ENCODE measurements around the gene CLEC4C.
"Not testable (repeated sequence)": the region's sequence is repeated elsewhere in the genome, so short reads cannot be mapped to it uniquely, and the experiment has no call there.

Gene CLEC4C

GRCh38 chr12:7731486-7731885, 15.7 kb downstream of the CLEC4C start:
- H3K4me2 ChIP-seq = no peak overlapping the region
- no peaks in the 10 kb centered on the region for H4K20me1 ChIP-seq (ENCODE audit: insufficient read depth)
- no peak for TF ChIP-seq CTCF (conservative IDR thresholded peaks at IDR 0.05; ENCODE audit: low read depth, low read length)
- no peak overlapping the region for H3K9ac ChIP-seq
- H3K27ac ChIP-seq = no peak overlapping the region
- no peaks in the 10 kb centered on the region for H3K27me3 ChIP-seq (ENCODE audit: insufficient read depth, low read depth)
- H3K36me3 ChIP-seq (ENCODE audit: insufficient read depth) = no peaks in the 10 kb centered on the region
- no peaks in the 10 kb centered on the region for H3K4me1 ChIP-seq (ENCODE audit: low read depth, poor library complexity, severe bottlenecking)
- no peak overlapping the region for H3K4me3 ChIP-seq (IDR thresholded peaks at IDR 0.05; ENCODE audit: insufficient read depth, low read depth, low read length)
- H3K79me2 ChIP-seq (ENCODE audit: insufficient read depth, low read depth) = no peaks in the 10 kb centered on the region
- no peak overlapping the region for H2AFZ ChIP-seq (ENCODE audit: low read depth)

DNA sequence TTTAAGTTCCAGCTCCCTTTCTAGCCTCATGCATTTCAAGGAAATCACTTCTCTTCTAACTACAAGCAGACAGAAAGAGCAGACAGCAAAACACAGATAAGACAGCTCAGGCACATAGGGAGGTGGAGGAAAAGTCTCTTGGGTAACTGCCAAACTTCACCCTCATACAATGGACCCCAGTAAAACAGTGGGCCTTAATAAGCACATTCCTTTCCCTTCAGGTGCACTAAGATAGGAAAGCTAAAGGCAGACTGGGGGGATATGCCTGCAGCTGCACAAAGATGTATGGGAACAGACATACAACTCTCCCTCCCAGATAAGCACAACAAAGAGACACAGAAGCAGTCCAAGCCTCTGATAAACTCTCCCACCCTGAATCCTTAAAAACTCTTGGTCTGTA, 16.2 kb downstream of the CLEC4C start:
- not testable (repeated sequence) for H2AFZ ChIP-seq (ENCODE audit: low read depth); H3K27ac ChIP-seq; H3K4me2 ChIP-seq

GRCh38 chr12:7729746-7730145, 17.4 kb downstream of the CLEC4C start:
- Histone ChIP-seq H3K9ac (no peak overlapping the region), H3K4me3 (IDR thresholded peaks at IDR 0.05; ENCODE audit: insufficient read depth, low read depth, low read length) (no peak overlapping the region)
- no peak for TF ChIP-seq CTCF (conservative IDR thresholded peaks at IDR 0.05; ENCODE audit: low read depth, low read length)

More for the DNA sequence above, 16.2 kb downstream of the CLEC4C start:
- H3K4me3 ChIP-seq (IDR thresholded peaks at IDR 0.05; ENCODE audit: insufficient read depth, low read depth, low read length); H3K9ac ChIP-seq; H4K20me1 ChIP-seq (ENCODE audit: insufficient read depth); H3K27me3 ChIP-seq (ENCODE audit: insufficient read depth, low read depth); H3K36me3 ChIP-seq (ENCODE audit: insufficient read depth); H3K79me2 ChIP-seq (ENCODE audit: insufficient read depth, low read depth); H3K4me1 ChIP-seq (ENCODE audit: low read depth, poor library complexity, severe bottlenecking): not testable (repeated sequence)

GRCh38 chr12:7723926-7724325, 23.2 kb downstream of the CLEC4C start:
- H3K9ac ChIP-seq = no peak overlapping the region
- H3K4me3 ChIP-seq (IDR thresholded peaks at IDR 0.05; ENCODE audit: insufficient read depth, low read depth, low read length) = no peak overlapping the region
- H4K20me1 ChIP-seq (ENCODE audit: insufficient read depth) = no peaks in the 10 kb centered on the region
- no peak overlapping the region for H3K4me2 ChIP-seq
- H3K4me1 ChIP-seq (ENCODE audit: low read depth, poor library complexity, severe bottlenecking) = no peaks in the 10 kb centered on the region
- TF ChIP-seq CTCF (conservative IDR thresholded peaks at IDR 0.05; ENCODE audit: low read depth, low read length) = no peak
- no peak overlapping the region for H2AFZ ChIP-seq (ENCODE audit: low read depth)
- no peaks in the 10 kb centered on the region for H3K36me3 ChIP-seq (ENCODE audit: insufficient read depth)
- H3K27me3 ChIP-seq (ENCODE audit: insufficient read depth, low read depth) = no peaks in the 10 kb centered on the region
- no peaks in the 10 kb centered on the region for H3K79me2 ChIP-seq (ENCODE audit: insufficient read depth, low read depth)
- H3K27ac ChIP-seq = no peak overlapping the region

More at GRCh38 chr12:7729746-7730145, 17.4 kb downstream of the CLEC4C start:
- no peaks in the 10 kb centered on the region for H4K20me1 ChIP-seq (ENCODE audit: insufficient read depth)
- H3K27me3 ChIP-seq (ENCODE audit: insufficient read depth, low read depth) = no peaks in the 10 kb centered on the region
- no peak overlapping the region for H2AFZ ChIP-seq (ENCODE audit: low read depth)
- no peak overlapping the region for H3K27ac ChIP-seq
- no peak overlapping the region for H3K4me2 ChIP-seq
- H3K79me2 ChIP-seq (ENCODE audit: insufficient read depth, low read depth) = no peaks in the 10 kb centered on the region
- no peaks in the 10 kb centered on the region for H3K36me3 ChIP-seq (ENCODE audit: insufficient read depth)
- H3K4me1 ChIP-seq (ENCODE audit: low read depth, poor library complexity, severe bottlenecking) = no peaks in the 10 kb centered on the region

- Histone ChIP-seq H4K20me1 (ENCODE audit: insufficient read depth) (no peaks in the 10 kb centered on the region), H3K27me3 (ENCODE audit: insufficient read depth, low read depth) (no peaks in the 10 kb centered on the region), H3K4me2 (no peak overlapping the region), H3K9ac (no peak overlapping the region), H2AFZ (ENCODE audit: low read depth) (no peak overlapping the region), H3K36me3 (ENCODE audit: insufficient read depth) (no peaks in the 10 kb centered on the region), H3K4me1 (ENCODE audit: low read depth, poor library complexity, severe bottlenecking) (no peaks in the 10 kb centered on the region), H3K79me2 (ENCODE audit: insufficient read depth, low read depth) (no peaks in the 10 kb centered on the region), H3K4me3 (IDR thresholded peaks at IDR 0.05; ENCODE audit: insufficient read depth, low read depth, low read length) (no peak overlapping the region), H3K27ac (no peak overlapping the region)
- TF ChIP-seq CTCF (conservative IDR thresholded peaks at IDR 0.05; ENCODE audit: low read depth, low read length) = no peak
Observed at GRCh38 chr12:7719946-7720730, 27.0 kb downstream of the CLEC4C start.

Data from KMS-11 (cell line).